IMR-90 (cell line): Measurements from ENCODE around the gene TTI1. TPM values are rescaled to one million over a fixed set of nuclear protein-coding genes. Genes with fewer than 3 reads are reported as not detected.

Experiments
- ATAC-seq: fragments of 200-7000 bp; cut with Tn5 transposase; 2 replicates; pipeline ENCODE4 v1.9.1; 2020; ENCODE audit warnings: low read depth, mild to moderate bottlenecking, moderate library complexity
- BruUV-seq: library from RNA; stranded (reverse); fragments of 400-500 nt; replicated peaks from 2 replicates; lab custom pipeline; 2021; lab: Mats Ljungman, UMichigan
- CTCF ChIA-PET: fragments of 300-600 bp; formaldehyde crosslinking; extraction: SDS; loops from one replicate; lab custom pipeline; 2021; ENCODE audit warnings: antibody characterized with exemption; lab: Yijun Ruan, JAX
- POLR2A ChIA-PET: fragments of 300-600 bp; sonication (Branson Sonifier 250); formaldehyde crosslinking; loops from one replicate; lab custom pipeline; 2022; ENCODE audit warnings: antibody characterized with exemption; ENCODE audit not compliant: unreplicated experiment; lab: Charles Lee
- DNase-seq: peaks from one replicate; pipeline ENCODE4 v3.0.0; 2013
- H2AFZ ChIP-seq: replicated peaks from 2 replicates; pipeline ENCODE3; 2013; ENCODE audit warnings: low read length, mild to moderate bottlenecking; ENCODE audit not compliant: poor library complexity
- H2AK5ac ChIP-seq: 2 replicates; pipeline ENCODE4 v1.6.1; 2013; ENCODE audit warnings: low read depth, low read length, inconsistent platforms
- H2AK9ac ChIP-seq: replicated peaks from 2 replicates; pipeline ENCODE3; 2013; ENCODE audit warnings: mild to moderate bottlenecking, low read depth, low read length, moderate library complexity; ENCODE audit not compliant: poor library complexity
- H2BK120ac ChIP-seq: 2 replicates; pipeline ENCODE4 v1.6.1; 2013; ENCODE audit warnings: low read depth, low read length, inconsistent platforms
- H2BK15ac ChIP-seq: 3 replicates; pipeline ENCODE4 v1.6.1; 2013; ENCODE audit warnings: low read depth, low read length, inconsistent platforms
- H2BK20ac ChIP-seq: 2 replicates; pipeline ENCODE4 v1.6.1; 2013; ENCODE audit warnings: low read depth, mild to moderate bottlenecking, inconsistent platforms, low read length, moderate library complexity
- H2BK5ac ChIP-seq: 2 replicates; pipeline ENCODE4 v1.6.1; 2013; ENCODE audit warnings: mild to moderate bottlenecking, low read depth, low read length, inconsistent platforms; ENCODE audit not compliant: poor library complexity, severe bottlenecking
- H3K14ac ChIP-seq: replicated peaks from 2 replicates; pipeline ENCODE4 v1.6.1; 2013; ENCODE audit warnings: low read depth, low read length, inconsistent platforms
- H3K18ac ChIP-seq: 2 replicates; pipeline ENCODE4 v1.6.1; 2013; ENCODE audit warnings: low read depth, low read length, control low read depth
- H3K23ac ChIP-seq: 2 replicates; pipeline ENCODE4 v1.6.1; 2013; ENCODE audit warnings: low read depth, low read length, inconsistent platforms
- H3K27ac ChIP-seq: 2 replicates; pipeline ENCODE4 v1.5.1; 2013; ENCODE audit warnings: mild to moderate bottlenecking, control low read depth, low read length; ENCODE audit not compliant: insufficient read depth
- H3K27me3 ChIP-seq: 2 replicates; pipeline ENCODE4 v1.6.1; 2013; ENCODE audit warnings: low read length; ENCODE audit not compliant: control insufficient read depth, insufficient read depth
- H3K36me3 ChIP-seq: 2 replicates; pipeline ENCODE4 v1.6.1; 2013; ENCODE audit warnings: low read length, mixed read lengths; ENCODE audit not compliant: control insufficient read depth, insufficient read depth
- H3K4ac ChIP-seq: 2 replicates; pipeline ENCODE4 v1.6.1; 2013; ENCODE audit warnings: low read depth, low read length, inconsistent platforms
- H3K4me1 ChIP-seq: 2 replicates; pipeline ENCODE4 v1.6.1; 2013; ENCODE audit warnings: low read length, mixed read lengths; ENCODE audit not compliant: control insufficient read depth, insufficient read depth
- H3K4me2 ChIP-seq: 2 replicates; pipeline ENCODE4 v1.6.1; 2013; ENCODE audit warnings: low read depth, mild to moderate bottlenecking, control low read depth, low read length, moderate library complexity
- H3K4me3 ChIP-seq: 2 replicates; pipeline ENCODE4 v1.5.1; 2013; ENCODE audit warnings: low read depth, mild to moderate bottlenecking, control low read depth, low read length, moderate library complexity; ENCODE audit not compliant: insufficient read depth
- H3K56ac ChIP-seq: 2 replicates; pipeline ENCODE4 v1.6.1; 2013; ENCODE audit warnings: low read length, inconsistent platforms; ENCODE audit not compliant: insufficient read depth; ENCODE audit errors: extremely low read depth
- H3K79me1 ChIP-seq, 2 experiments: 2 replicates each; pipeline ENCODE4 v1.6.1; 2013; ENCODE audit warnings: low read length in 2 of 2, inconsistent platforms in 1 of 2, low read depth in 1 of 2
- H3K9ac ChIP-seq: 2 replicates; pipeline ENCODE4 v1.6.1; 2013; ENCODE audit warnings: low read depth, low read length, control low read depth
- H3K9me1 ChIP-seq: 2 replicates; pipeline ENCODE4 v1.6.1; 2013; ENCODE audit warnings: low read length, inconsistent platforms; ENCODE audit not compliant: insufficient read depth
- H3K9me3 ChIP-seq: 2 replicates; pipeline ENCODE4 v1.6.1; 2013; ENCODE audit warnings: low read length; ENCODE audit not compliant: control insufficient read depth, insufficient read depth
- H4K20me1 ChIP-seq: 2 replicates; pipeline ENCODE4 v1.6.1; 2013; ENCODE audit warnings: low read length, inconsistent platforms; ENCODE audit not compliant: insufficient read depth
- H4K5ac ChIP-seq: 2 replicates; pipeline ENCODE4 v1.6.1; 2013; ENCODE audit warnings: mild to moderate bottlenecking, low read depth, low read length, control low read depth
- H4K8ac ChIP-seq, 2 experiments: 2 replicates each; pipeline ENCODE4 v1.6.1; 2013; ENCODE audit warnings: low read depth in 2 of 2, low read length in 2 of 2, control low read depth in 1 of 2, inconsistent platforms in 1 of 2
- H4K91ac ChIP-seq: 2 replicates; pipeline ENCODE4 v1.6.1; 2013; ENCODE audit warnings: low read depth, low read length, inconsistent platforms; ENCODE audit not compliant: insufficient read depth
- NFE2L2 ChIP-seq: fragments of 150-350 bp; IDR thresholded peaks from 2 replicates; pipeline ENCODE4 v1.6.1; 2016; ENCODE audit warnings: low read depth, mild to moderate bottlenecking, low read length
- WGBS, 2 experiments: methylation state at CpG; one replicate each; pipeline versions ENCODE4 v1.1.5 to v1.1.7; 2013; ENCODE audit warnings: missing lambda C conversion rate in 2 of 2; ENCODE audit not compliant: insufficient read length in 1 of 2; ENCODE audit errors: extremely low coverage in 2 of 2; 5-methylcytosine and 5-hydroxymethylcytosine counted together
- dilution Hi-C: fragments of 300-500 bp; cut with HindIII; formaldehyde crosslinking; loops from one replicate; pipeline ENCODE4 v1.14.3; 2018; ENCODE audit warnings: low sequenced_read_pairs; ENCODE audit not compliant: unreplicated experiment
- in situ Hi-C: fragments of 300-500 bp; cut with MboI; formaldehyde crosslinking; loops from 3 replicates; pipeline ENCODE4 v1.14.3; 2019; ENCODE audit warnings: low sequenced_read_pairs, inconsistent platforms, mixed read lengths
- intact Hi-C: fragments of 100-400 bp; cut with micrococcal nuclease; formaldehyde crosslinking; loops from 2 replicates; pipeline ENCODE4 v1.10.0; 2022
- polyA plus RNA-seq, 3 experiments: library from polyadenylated mRNA; depleted of rRNA; stranded (reverse); fragments of >200 nt; gene quantifications; 2 replicates each; pipeline ENCODE4 v1.2.3, GENCODE V29; 2012; ENCODE audit warnings: low replicate concordance in 1 of 3
- total RNA-seq: library from RNA; depleted of rRNA; stranded (reverse); fragments of >200 nt; gene quantifications from 2 replicates; pipeline ENCODE4 v1.2.3, GENCODE V29; 2012

Gene TTI1
- total and polyA plus RNA-seq, 2 of the 4 experiments (the other 2 are of a cell fraction) = 12.5 to 17.6 TPM

DNA sequence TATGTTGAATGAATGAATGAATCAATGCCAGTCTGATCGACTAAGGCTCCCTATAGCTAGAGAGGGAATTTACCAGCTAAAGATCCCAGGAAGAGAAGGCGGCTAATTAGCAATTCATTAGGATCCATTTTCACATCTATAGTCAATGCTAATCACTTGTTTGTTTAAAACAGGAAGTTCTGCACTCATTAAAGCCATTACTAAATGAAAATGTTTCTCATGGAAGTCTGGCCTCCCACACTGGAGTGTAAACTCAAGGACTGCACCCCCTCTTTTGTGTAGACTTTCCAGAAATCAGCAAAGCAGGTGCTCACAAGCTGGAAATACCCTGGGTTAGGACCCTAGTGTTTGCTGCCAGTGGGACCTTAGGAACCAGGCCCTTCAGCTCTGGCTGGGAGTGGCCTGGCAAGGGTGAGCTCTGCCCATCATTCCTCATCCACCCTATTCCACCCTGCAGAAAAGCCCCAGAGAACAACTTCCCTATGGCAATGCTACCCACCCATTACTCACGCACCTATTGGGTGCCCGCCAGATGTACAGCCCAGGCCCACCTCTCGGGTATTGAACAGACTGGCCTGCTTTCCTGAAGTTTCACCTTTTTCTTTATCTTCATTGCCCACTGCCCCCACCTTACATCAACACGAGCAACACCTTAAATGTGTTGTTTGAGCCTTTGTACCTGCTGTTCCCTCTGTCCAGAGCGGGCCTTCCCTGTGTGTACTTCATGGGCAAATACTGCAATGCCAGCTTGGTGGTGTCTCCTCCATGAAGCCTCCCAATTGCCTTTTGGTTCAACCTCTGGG is 60.8 kb downstream of the TTI1 start:
- Histone ChIP-seq H2BK120ac (no peak overlapping the region), H3K27ac (no peak overlapping the region), H3K23ac (no peak overlapping the region), H4K8ac (no peak overlapping the region), H3K56ac (no peak overlapping the region), H4K5ac (no peak overlapping the region), H2BK20ac (no peak overlapping the region), H3K18ac (no peak overlapping the region), H3K9me3 (no peaks in the 10 kb centered on the region), H2AK9ac (no peak overlapping the region), H2AFZ (no peak overlapping the region), H3K4ac (no peak overlapping the region), H3K79me1 (no peaks in the 10 kb centered on the region), H3K9ac (no peak overlapping the region), H3K27me3 (peaks cover 6% of the 10 kb centered on the region), H3K4me2 (no peak overlapping the region), H3K14ac (no peak overlapping the region), H2BK15ac (no peak overlapping the region), H4K20me1 (no peaks in the 10 kb centered on the region), H3K9me1 (no peaks in the 10 kb centered on the region), H3K4me3 (no peak overlapping the region), H3K4me1 (no peaks in the 10 kb centered on the region), H2AK5ac (no peak overlapping the region), H4K91ac (no peak overlapping the region), H3K36me3 (no peaks in the 10 kb centered on the region; the same call in 1 of the 2 replicates), H2BK5ac (no peak overlapping the region)
- BruUV-seq = no TSS peak
- 89% methylated on average over 4 of the region's 7 CpGs; no CpG with 5 or more reads in 1 of the 2 experiments for WGBS, 2 experiments
- TF ChIP-seq NFE2L2 = no peak
- ChIA-PET POLR2A (no interaction called here), CTCF (interaction anchor here (0.6 kb wide), 1 partner anchor 598 kb away, joined by 3 read pairs; no protein-coding TSS in a partner anchor)
- DNase-seq = no peak
- ATAC-seq = no peak
- dilution Hi-C loops (no loop called here), intact Hi-C loops (no loop called here), in situ Hi-C loops (no loop called here)
